Mesendoderm (in vitro differentiated cells): ENCODE measurements around the gene TSPYL1.

Experiments used
- DNase-seq: peaks from one replicate; pipeline ENCODE4 v3.0.0; 2013
- H2AK5ac ChIP-seq: 2 replicates; pipeline ENCODE4 v1.6.1; 2013; ENCODE audit warnings: low read length, inconsistent platforms
- H2BK120ac ChIP-seq: 2 replicates; pipeline ENCODE4 v1.6.1; 2013; ENCODE audit warnings: low read depth, mild to moderate bottlenecking, low read length, moderate library complexity, mixed read lengths
- H2BK15ac ChIP-seq: replicated peaks from 2 replicates; pipeline ENCODE4 v1.6.1; 2013; ENCODE audit warnings: low read depth, mild to moderate bottlenecking, moderate library complexity
- H2BK5ac ChIP-seq: 2 replicates; pipeline ENCODE4 v1.6.1; 2013; ENCODE audit warnings: low read length, inconsistent platforms
- H3K18ac ChIP-seq: 2 replicates; pipeline ENCODE4 v1.6.1; 2013; ENCODE audit warnings: mild to moderate bottlenecking, low read length, mixed read lengths
- H3K23ac ChIP-seq: one replicate; pipeline ENCODE4 v1.6.1; 2013; ENCODE audit warnings: low read length
- H3K27ac ChIP-seq: 2 replicates; pipeline ENCODE4 v1.5.1; 2013; ENCODE audit warnings: low read depth, mild to moderate bottlenecking, inconsistent platforms, low read length, moderate library complexity
- H3K27me3 ChIP-seq: 2 replicates; pipeline ENCODE4 v1.6.1; 2013; ENCODE audit warnings: low read length, control low read depth, mild to moderate bottlenecking, inconsistent platforms; ENCODE audit not compliant: insufficient read depth, poor library complexity
- H3K36me3 ChIP-seq: 2 replicates; pipeline ENCODE4 v1.6.1; 2013; ENCODE audit warnings: low read length, inconsistent platforms; ENCODE audit not compliant: control insufficient read depth, insufficient read depth
- H3K4ac ChIP-seq: one replicate; pipeline ENCODE4 v1.6.1; 2013; ENCODE audit warnings: low read depth, mild to moderate bottlenecking, low read length, moderate library complexity
- H3K4me1 ChIP-seq: 2 replicates; pipeline ENCODE4 v1.6.1; 2013; ENCODE audit warnings: low read depth, low read length, inconsistent platforms; ENCODE audit not compliant: control insufficient read depth
- H3K4me2 ChIP-seq: 2 replicates; pipeline ENCODE4 v1.6.1; 2013; ENCODE audit warnings: low read length
- H3K4me3 ChIP-seq: 2 replicates; pipeline ENCODE4 v1.5.1; 2013; ENCODE audit warnings: mild to moderate bottlenecking, low read length
- H3K56ac ChIP-seq: one replicate; pipeline ENCODE4 v1.6.1; 2013; ENCODE audit warnings: low read length
- H3K79me1 ChIP-seq: 2 replicates; pipeline ENCODE4 v1.6.1; 2013; ENCODE audit warnings: low read length, inconsistent platforms
- H3K79me2 ChIP-seq: 2 replicates; pipeline ENCODE4 v1.6.1; 2013; ENCODE audit warnings: mild to moderate bottlenecking, low read length; ENCODE audit not compliant: control insufficient read depth, insufficient read depth
- H3K9ac ChIP-seq: 2 replicates; pipeline ENCODE4 v1.6.1; 2013; ENCODE audit warnings: low read length, inconsistent platforms
- H4K5ac ChIP-seq: one replicate; pipeline ENCODE4 v1.6.1; 2013; ENCODE audit warnings: low read length
- H4K8ac ChIP-seq: one replicate; pipeline ENCODE4 v1.6.1; 2013; ENCODE audit warnings: low read depth, mild to moderate bottlenecking, control low read depth, low read length, moderate library complexity
- WGBS: extraction: QIAGEN DNeasy Blood & Tissue Kit; methylation state at CpG from one replicate; pipeline ENCODE4 v1.1.7; 2013; ENCODE audit warnings: low lambda C conversion rate, missing lambda C conversion rate; ENCODE audit not compliant: insufficient coverage; ENCODE audit errors: extremely low coverage; 5-methylcytosine and 5-hydroxymethylcytosine counted together

Gene TSPYL1

DNA sequence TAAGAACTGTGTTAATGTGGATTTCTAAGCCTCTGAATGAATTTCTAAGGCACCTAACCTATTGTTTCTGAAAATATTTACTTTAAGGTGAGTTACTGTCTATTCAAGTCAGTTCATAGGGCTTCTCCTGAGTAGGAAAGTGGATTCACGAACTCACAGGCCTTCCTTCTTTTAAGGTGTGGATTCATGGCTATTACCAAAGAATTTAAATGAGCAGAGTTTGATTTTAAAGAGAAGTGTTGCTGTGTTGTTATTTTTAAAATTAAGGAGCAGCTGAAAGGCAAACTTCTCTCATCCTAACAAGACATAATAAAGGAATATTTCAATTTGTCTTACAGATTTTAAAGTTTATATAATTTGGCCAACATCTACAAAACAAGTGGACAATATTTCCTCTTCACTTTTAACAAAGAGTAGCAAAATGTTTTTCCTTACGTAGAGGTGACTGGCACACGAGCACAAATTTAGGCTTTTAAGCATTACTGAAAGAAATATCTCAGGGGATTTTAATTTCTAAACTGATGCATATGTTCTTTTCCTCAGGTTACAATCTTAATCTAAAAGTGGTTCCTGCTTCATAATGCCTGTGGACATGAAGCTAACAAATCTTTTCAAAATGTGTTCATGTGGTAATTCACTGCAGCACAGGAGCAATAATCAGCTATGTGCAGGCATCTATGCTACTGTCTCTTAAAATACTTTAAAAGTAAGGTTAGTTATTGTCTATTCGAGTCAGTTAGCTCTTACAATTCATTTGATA lies 25.3 kb downstream of the TSPYL1 start:
- Histone ChIP-seq H3K4me1 (peaks cover 13% of the 10 kb centered on the region), H3K79me1 (peaks cover 15% of the 10 kb centered on the region), H2BK5ac (no peak overlapping the region), H3K36me3 (no peaks in the 10 kb centered on the region), H3K56ac (peak overlapping the region; percentile 82), H3K9ac (peak overlapping the region; percentile 75), H3K4ac (no peak overlapping the region), H3K79me2 (peaks cover 16% of the 10 kb centered on the region), H3K4me2 (peak overlapping the region; percentile 52), H2AK5ac (no peak overlapping the region), H4K5ac (peak overlapping the region; percentile 77), H3K27me3 (no peaks in the 10 kb centered on the region), H3K18ac (no peak overlapping the region), H3K4me3 (peak overlapping the region; percentile 57), H3K23ac (no peak overlapping the region), H3K27ac (no peak overlapping the region), H4K8ac (no peak overlapping the region), H2BK120ac (no peak overlapping the region), H2BK15ac (no peak overlapping the region)
- 100% methylated on average over 1 of the region's 4 CpGs for WGBS
- no peak for DNase-seq

DNA sequence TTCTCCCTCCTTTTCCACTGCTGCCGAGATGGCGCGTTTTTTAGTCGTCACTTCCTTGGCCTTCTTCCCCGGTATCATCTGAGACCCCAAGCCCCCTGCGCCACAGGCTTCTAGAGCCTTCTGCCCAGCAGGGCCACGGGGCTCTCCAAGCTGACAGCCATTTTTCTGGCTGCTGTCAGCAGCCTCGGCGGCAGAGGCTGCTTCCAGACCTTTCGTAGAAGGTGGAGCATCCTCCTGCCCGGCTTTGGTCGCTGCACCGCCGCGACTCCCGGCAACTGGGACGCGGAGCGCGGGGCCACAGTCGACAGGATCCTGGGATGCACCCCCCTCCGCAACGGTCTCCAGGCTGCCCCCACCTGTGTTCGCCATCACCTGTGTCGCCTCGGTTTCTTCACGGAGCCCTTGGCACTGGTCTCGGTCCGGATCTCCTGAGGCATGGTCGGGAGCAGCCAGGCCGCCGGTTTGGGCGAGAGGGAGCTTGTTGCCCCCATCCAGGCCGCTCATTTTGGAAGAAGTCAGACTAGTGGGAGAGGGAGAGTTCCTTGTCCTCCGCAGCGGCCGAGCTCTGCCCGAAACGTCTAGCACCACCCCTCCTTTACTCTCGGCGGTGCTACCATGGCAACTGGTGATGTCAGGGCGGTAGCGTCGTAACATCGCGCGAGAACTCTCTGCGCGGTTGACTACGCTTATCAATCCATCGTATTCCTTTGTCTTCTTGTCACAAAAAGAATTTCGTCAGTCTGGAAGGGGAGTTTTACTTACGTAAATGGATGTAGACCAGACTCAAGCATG lies 26.0 kb downstream of the TSPYL1 start, which contains the start of gene TSPYL4:
TSS of gene TSPYL4 (minus strand) at position 571 of the 792 bp plus-strand sequence. CDS start at position 504, 67 bp downstream.
- Histone ChIP-seq H3K4ac (no peak within 1 kb of the TSS), H2BK120ac (no peak within 1 kb of the TSS), H3K56ac (peak within 1 kb of the TSS; percentile 91), H3K18ac (peak within 1 kb of the TSS; percentile 29), H3K9ac (peak within 1 kb of the TSS; percentile 82), H4K5ac (peak within 1 kb of the TSS; percentile 77), H4K8ac (no peak within 1 kb of the TSS), H2BK15ac (no peak within 1 kb of the TSS), H3K23ac (no peak within 1 kb of the TSS), H3K4me2 (peak within 1 kb of the TSS; percentile 66), H3K27me3 (no peaks in the 10 kb centered on the region), H3K27ac (peak within 1 kb of the TSS; percentile 39), H2BK5ac (no peak within 1 kb of the TSS), H3K79me1 (peaks cover 15% of the 10 kb centered on the region), H3K4me1 (peaks cover 13% of the 10 kb centered on the region), H3K79me2 (peaks cover 16% of the 10 kb centered on the region), H3K4me3 (peak within 1 kb of the TSS; percentile 79), H3K36me3 (no peaks in the 10 kb centered on the region), H2AK5ac (no peak within 1 kb of the TSS)
- peak; percentile 99 for DNase-seq
- no CpG with 5 or more reads among the region's 53 CpGs for WGBS

- Histone ChIP-seq H2BK15ac (no peak overlapping the region), H3K4me2 (peak overlapping the region; percentile 66), H3K4me1 (peaks cover 13% of the 10 kb centered on the region), H2BK5ac (no peak overlapping the region), H3K27me3 (no peaks in the 10 kb centered on the region), H3K79me1 (peaks cover 15% of the 10 kb centered on the region), H2AK5ac (no peak overlapping the region), H3K79me2 (peaks cover 16% of the 10 kb centered on the region), H3K56ac (peak overlapping the region; percentile 91), H3K4ac (no peak overlapping the region), H3K18ac (no peak overlapping the region), H3K4me3 (peak overlapping the region; percentile 79), H3K23ac (no peak overlapping the region), H3K36me3 (no peaks in the 10 kb centered on the region), H4K8ac (no peak overlapping the region), H2BK120ac (no peak overlapping the region), H3K9ac (peak overlapping the region; percentile 82), H3K27ac (no peak overlapping the region), H4K5ac (peak overlapping the region; percentile 11)
- no peak for DNase-seq
- WGBS = no CpG with 5 or more reads among the region's 11 CpGs
Measured at GRCh38 chr6:116253188-116253504, 26.6 kb downstream of the TSPYL1 start.

DNA sequence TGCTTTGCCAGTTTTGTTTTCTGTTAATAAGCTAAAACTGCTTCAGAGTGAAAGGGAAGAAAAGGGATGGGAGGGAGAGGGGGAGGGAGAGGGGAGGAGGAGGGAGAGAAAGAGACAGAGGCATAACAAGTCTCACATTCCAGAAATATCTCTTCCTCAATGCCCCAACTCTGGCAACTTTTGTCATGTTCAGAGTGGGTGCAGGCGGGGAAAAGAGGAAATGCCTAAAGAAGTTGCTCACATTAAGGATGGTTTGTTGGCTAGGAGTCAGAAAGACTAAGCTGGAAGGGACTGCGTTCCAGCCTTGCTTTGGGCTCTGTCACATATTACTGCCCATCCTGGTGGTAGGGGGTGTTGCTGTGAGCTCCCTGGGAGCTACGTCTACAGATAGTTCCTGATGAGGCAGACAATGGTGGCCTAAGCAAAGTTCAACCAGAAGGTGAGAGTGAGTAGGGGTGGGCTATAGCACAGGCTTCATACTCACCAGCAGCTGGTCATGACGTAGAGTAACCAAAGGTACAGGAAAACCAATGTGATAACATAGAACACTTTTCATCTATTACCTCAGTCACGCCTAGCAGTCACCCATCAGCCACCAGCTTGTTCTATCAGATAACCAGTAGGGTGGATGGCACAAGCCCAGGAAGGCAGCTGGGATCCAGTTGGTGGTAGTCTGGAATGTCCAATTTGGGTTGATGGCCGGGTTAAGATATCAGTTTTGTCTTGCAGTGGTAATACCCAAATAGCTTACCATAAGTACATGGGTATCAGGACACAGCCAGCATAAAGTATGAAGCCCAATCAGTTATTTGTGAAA lies 28.0 kb downstream of the TSPYL1 start:
- peak overlapping the region; percentile 21 for H3K4me2 ChIP-seq
- no peak overlapping the region for H3K27ac ChIP-seq
- H3K79me1 ChIP-seq = peaks cover 15% of the 10 kb centered on the region
- no peaks in the 10 kb centered on the region for H3K36me3 ChIP-seq
- H3K4me3 ChIP-seq = no peak overlapping the region
- no peak overlapping the region for H3K18ac ChIP-seq
- H2AK5ac ChIP-seq = no peak overlapping the region
- no peaks in the 10 kb centered on the region for H3K27me3 ChIP-seq
- peak; percentile 73 for DNase-seq
- no peak overlapping the region for H4K5ac ChIP-seq
- H3K23ac ChIP-seq = no peak overlapping the region
- no CpG with 5 or more reads among the region's 6 CpGs for WGBS
- peaks cover 13% of the 10 kb centered on the region for H3K4me1 ChIP-seq
- H3K56ac ChIP-seq = peak overlapping the region; percentile 26
- no peak overlapping the region for H4K8ac ChIP-seq
- peaks cover 16% of the 10 kb centered on the region for H3K79me2 ChIP-seq
- H3K9ac ChIP-seq = no peak overlapping the region
- no peak overlapping the region for H3K4ac ChIP-seq
- H2BK15ac ChIP-seq = no peak overlapping the region
- H2BK5ac ChIP-seq = no peak overlapping the region
- H2BK120ac ChIP-seq = no peak overlapping the region

GRCh38 chr6:116248577-116248976 lies 31.2 kb downstream of the TSPYL1 start:
- no peak overlapping the region for H3K4me2 ChIP-seq
- H3K79me1 ChIP-seq = peaks cover 15% of the 10 kb centered on the region
- H2BK15ac ChIP-seq = no peak overlapping the region
- H3K27ac ChIP-seq = no peak overlapping the region
- no peak overlapping the region for H3K4ac ChIP-seq
- H3K18ac ChIP-seq = no peak overlapping the region
- no peak overlapping the region for H3K23ac ChIP-seq
- H2BK120ac ChIP-seq = no peak overlapping the region
- H3K4me3 ChIP-seq = no peak overlapping the region
- peaks cover 16% of the 10 kb centered on the region for H3K79me2 ChIP-seq
- DNase-seq = no peak
- no peak overlapping the region for H2BK5ac ChIP-seq
- no peaks in the 10 kb centered on the region for H3K27me3 ChIP-seq
- WGBS = no CpG with 5 or more reads among the region's 2 CpGs
- H4K5ac ChIP-seq = no peak overlapping the region
- no peaks in the 10 kb centered on the region for H3K36me3 ChIP-seq
- H3K9ac ChIP-seq = no peak overlapping the region
- peaks cover 13% of the 10 kb centered on the region for H3K4me1 ChIP-seq
- H4K8ac ChIP-seq = no peak overlapping the region
- no peak overlapping the region for H2AK5ac ChIP-seq
- no peak overlapping the region for H3K56ac ChIP-seq
